Bronchial epithelial cell (primary cell): ENCODE data around the gene RPGRIP1L. TPM values are rescaled to one million over a fixed set of nuclear protein-coding genes. Genes with fewer than 3 reads are reported as not detected.
A peak's percentile ranks its signal among the peaks of the same experiment; 100 is the strongest.

Experiments
- DNase-seq: peaks from one replicate; pipeline ENCODE4 v3.0.0-alpha.2; 2010; ENCODE audit warnings: low read depth
- FAIRE-seq: peaks from 2 replicates; lab custom pipeline; 2011; peaks lifted over from hg19 to GRCh38; lab: Jason Lieb, UNC
- H3K27me3 ChIP-seq: 2 replicates; pipeline ENCODE4 v1.5.1; 2011; ENCODE audit warnings: low read length; ENCODE audit not compliant: control insufficient read depth, insufficient read depth
- H3K36me3 ChIP-seq: 2 replicates; pipeline ENCODE4 v1.5.1; 2011; ENCODE audit warnings: low read length; ENCODE audit not compliant: control insufficient read depth, insufficient read depth
- H3K4me3 ChIP-seq: 2 replicates; pipeline ENCODE4 v1.5.1; 2011; ENCODE audit warnings: mild to moderate bottlenecking, low read depth, low read length, control low read depth
- CTCF ChIP-seq: IDR thresholded peaks from 2 replicates; pipeline ENCODE4 v1.5.1; 2011; ENCODE audit warnings: mild to moderate bottlenecking, moderate library complexity, low read length, control low read depth, inconsistent platforms; ENCODE audit not compliant: insufficient read depth, severe bottlenecking
- total RNA-seq: library from RNA; depleted of rRNA; stranded (reverse); fragments of >200 nt; gene quantifications from 2 replicates; pipeline ENCODE4 v1.2.1, GENCODE V29; 2014

RPGRIP1L gene
- total RNA-seq, 1 donor from 2014 or later = 2.9 TPM

DNA sequence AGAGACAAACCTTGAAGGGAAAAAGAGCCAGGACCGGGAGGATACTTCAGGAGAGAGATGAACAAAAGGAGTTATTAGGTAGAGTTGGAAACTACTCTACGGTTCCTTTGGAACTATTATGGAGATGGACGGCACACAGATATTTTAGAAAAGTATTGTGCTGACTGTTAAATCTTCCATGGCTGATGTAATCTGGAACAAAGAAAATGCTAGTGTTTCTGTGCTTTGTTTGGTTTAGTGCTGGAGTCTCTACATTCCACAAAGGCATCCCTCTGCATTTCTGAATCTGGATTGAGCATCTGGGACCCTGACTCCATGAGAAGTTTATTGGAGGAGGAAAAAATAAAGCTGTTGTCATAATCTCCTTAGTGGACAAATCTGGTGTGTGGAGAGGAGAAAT is 57.2 kb downstream of the RPGRIP1L start:
- no peak for TF ChIP-seq CTCF
- Histone ChIP-seq H3K4me3 (no peak overlapping the region), H3K27me3 (no peaks in the 10 kb centered on the region), H3K36me3 (no peaks in the 10 kb centered on the region)
- no peak for FAIRE-seq
- no peak for DNase-seq

DNA sequence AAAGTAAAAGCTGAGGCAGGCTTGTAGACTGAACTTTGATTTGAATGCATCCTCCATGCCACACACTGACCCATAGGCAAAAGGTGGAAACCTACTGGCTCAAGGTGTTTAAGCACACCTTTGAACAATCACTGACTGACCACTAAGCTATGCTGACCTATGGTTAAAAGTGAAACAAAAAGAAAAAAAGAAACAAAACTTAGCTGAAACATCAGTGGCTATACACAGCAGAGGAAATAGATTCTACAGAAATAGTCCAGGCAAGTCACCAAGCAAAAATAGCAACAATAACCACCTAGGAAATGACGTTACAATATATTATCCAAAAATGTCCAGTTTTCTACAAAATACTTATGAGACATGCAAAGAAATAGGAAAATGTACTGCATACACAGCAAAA is 60.2 kb downstream of the RPGRIP1L start:
- TF ChIP-seq CTCF = no peak
- no peak overlapping the region for H3K4me3 ChIP-seq
- no peaks in the 10 kb centered on the region for H3K36me3 ChIP-seq
- no peak for DNase-seq
- no peaks in the 10 kb centered on the region for H3K27me3 ChIP-seq
- no peak for FAIRE-seq

DNA sequence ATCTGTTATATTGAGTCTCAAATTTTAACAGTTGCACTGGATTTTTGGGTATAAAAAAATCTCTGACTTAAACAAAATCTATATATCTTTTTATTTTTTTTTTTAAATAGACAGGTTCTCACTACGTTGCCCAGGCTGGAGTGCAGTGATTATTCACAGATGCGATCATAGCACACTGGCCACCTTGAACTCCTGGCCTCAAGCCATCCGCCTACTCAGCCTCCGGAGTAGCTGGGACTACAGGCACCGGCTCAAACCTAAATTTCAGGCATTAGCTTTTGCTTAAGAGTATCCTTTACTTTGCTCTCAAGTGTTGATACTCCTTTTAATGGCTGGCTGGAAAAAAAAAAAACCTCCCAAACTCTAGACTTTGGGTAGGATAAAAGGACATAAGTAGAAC is 61.6 kb downstream of the RPGRIP1L start:
- FAIRE-seq = no peak
- TF ChIP-seq CTCF = no peak
- Histone ChIP-seq H3K36me3 (no peaks in the 10 kb centered on the region), H3K4me3 (no peak overlapping the region), H3K27me3 (no peaks in the 10 kb centered on the region)
- peak; percentile 1 for DNase-seq

GRCh38 chr16:53636978-53637377 is 66.7 kb downstream of the RPGRIP1L start:
- no peaks in the 10 kb centered on the region for H3K27me3 ChIP-seq
- H3K36me3 ChIP-seq = no peaks in the 10 kb centered on the region
- DNase-seq (no peak), FAIRE-seq (no peak)
- no peak overlapping the region for H3K4me3 ChIP-seq
- TF ChIP-seq CTCF = no peak

DNA sequence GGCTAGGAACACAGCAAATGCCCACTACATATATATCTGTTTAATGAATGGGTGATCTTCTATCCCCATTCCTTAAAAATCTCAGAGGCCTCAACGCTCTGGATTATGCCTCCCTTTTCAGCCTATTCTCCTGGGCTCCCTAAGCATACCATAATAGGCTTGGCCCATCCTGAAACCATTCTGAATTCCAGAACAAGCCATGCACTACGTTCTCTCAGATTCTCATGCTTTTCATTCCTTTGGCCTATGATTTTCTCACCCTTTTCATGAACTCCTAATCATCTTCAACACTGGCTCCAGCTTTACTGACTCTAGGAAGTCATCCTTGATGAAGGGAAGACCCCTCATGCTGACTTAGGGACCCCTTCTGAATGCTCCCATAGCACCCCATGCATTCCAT is 71.1 kb downstream of the RPGRIP1L start:
- Histone ChIP-seq H3K36me3 (no peaks in the 10 kb centered on the region), H3K4me3 (no peak overlapping the region), H3K27me3 (no peaks in the 10 kb centered on the region)
- no peak for TF ChIP-seq CTCF
- DNase-seq (no peak), FAIRE-seq (no peak)

- no peaks in the 10 kb centered on the region for H3K27me3 ChIP-seq
- DNase-seq = no peak
- H3K4me3 ChIP-seq = no peak overlapping the region
- no peak for TF ChIP-seq CTCF
- H3K36me3 ChIP-seq = no peaks in the 10 kb centered on the region
- no peak for FAIRE-seq
These were observed 72.2 kb downstream of the RPGRIP1L start for GRCh38 chr16:53631236-53632025.
